NCI-H2196 treated with DMSO at 0.1 percent for 48 hours (cell line): Measurements from ENCODE around the gene POLE.
A peak's percentile ranks its signal among the peaks of the same experiment; 100 is the strongest.

Experiments
- DNase-seq: peaks from one replicate; lab custom pipeline; 2025; ENCODE audit not compliant: unreplicated experiment; lab: John Stamatoyannopoulos, UW

POLE gene, protein sequence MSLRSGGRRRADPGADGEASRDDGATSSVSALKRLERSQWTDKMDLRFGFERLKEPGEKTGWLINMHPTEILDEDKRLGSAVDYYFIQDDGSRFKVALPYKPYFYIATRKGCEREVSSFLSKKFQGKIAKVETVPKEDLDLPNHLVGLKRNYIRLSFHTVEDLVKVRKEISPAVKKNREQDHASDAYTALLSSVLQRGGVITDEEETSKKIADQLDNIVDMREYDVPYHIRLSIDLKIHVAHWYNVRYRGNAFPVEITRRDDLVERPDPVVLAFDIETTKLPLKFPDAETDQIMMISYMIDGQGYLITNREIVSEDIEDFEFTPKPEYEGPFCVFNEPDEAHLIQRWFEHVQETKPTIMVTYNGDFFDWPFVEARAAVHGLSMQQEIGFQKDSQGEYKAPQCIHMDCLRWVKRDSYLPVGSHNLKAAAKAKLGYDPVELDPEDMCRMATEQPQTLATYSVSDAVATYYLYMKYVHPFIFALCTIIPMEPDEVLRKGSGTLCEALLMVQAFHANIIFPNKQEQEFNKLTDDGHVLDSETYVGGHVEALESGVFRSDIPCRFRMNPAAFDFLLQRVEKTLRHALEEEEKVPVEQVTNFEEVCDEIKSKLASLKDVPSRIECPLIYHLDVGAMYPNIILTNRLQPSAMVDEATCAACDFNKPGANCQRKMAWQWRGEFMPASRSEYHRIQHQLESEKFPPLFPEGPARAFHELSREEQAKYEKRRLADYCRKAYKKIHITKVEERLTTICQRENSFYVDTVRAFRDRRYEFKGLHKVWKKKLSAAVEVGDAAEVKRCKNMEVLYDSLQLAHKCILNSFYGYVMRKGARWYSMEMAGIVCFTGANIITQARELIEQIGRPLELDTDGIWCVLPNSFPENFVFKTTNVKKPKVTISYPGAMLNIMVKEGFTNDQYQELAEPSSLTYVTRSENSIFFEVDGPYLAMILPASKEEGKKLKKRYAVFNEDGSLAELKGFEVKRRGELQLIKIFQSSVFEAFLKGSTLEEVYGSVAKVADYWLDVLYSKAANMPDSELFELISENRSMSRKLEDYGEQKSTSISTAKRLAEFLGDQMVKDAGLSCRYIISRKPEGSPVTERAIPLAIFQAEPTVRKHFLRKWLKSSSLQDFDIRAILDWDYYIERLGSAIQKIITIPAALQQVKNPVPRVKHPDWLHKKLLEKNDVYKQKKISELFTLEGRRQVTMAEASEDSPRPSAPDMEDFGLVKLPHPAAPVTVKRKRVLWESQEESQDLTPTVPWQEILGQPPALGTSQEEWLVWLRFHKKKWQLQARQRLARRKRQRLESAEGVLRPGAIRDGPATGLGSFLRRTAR (N-terminal part only)

DNA sequence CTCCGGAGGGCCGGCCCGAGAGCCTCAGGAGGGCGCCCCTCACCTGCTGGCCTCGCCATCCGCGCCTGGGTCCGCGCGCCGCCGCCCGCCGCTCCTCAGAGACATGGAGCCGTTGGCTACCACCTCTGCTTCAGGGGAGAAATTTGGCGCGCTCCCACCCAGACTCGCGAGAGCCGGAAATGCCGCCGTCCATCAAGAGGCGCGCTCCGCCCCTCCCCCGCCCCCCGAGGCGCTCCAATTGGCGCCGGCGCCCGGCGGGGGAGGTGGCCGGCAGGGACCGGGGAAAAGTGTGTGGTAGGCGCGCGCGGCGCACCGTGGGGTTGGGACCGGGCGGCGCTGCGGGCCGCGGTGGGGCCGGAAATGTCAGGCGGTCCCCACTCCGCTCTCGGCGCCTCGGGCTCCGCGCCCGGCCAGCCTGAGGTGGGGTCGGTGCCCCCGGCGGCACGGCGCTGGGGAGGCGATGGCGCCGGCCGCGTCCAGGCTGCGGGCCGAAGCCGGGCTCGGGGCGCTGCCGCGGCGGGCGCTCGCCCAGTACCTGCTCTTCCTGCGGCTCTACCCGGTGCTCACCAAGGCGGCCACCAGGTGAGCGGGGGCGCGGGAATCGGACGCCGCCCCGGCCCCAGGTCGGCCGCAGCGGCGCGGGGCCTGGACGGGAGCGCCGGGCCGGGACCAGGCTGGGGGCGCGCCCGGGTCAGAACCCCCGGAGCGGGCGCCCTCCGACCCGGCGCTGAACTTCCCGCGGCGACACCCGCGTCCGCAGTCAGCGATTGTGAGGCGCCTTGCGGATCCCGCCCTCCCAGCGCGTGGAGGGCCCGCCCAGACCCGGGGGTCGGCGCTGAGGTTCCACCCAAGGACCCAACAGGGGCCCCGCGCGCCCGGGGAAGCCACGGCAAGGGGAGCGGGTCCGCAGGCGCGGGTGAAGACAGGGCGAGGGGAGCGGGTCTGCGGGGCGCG lies at the start of gene POLE, which contains the start of gene PXMP2:
TSS of gene POLE (minus strand) at position 132 of the 954 bp plus-strand sequence. CDS start at position 105, 27 bp downstream.
TSS of gene PXMP2 (plus strand) at position 377 of the 954 bp plus-strand sequence. CDS start at position 461, 84 bp downstream.
- peak; percentile 87 for DNase-seq

DNA sequence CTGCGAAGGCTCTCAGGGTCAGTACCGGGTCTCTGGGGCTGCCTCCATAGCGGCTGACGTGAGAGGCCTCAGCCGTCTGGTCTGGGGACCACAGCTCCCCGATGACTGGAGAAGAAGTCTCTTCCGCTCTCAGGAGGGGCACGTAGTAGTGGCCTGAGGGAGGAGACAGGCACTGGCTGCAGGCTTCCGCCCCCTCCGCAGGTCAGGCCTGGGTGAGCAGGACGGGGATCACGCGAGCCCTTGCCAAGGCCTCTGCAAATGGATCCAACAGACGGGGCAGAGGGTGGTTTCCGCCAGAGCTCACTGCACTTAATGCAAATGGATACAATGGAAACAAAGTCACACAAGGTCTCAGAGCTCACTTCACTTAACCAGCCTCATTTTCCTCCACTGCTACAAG lies 49.8 kb upstream of the POLE start:
- DNase-seq, result no peak

DNA sequence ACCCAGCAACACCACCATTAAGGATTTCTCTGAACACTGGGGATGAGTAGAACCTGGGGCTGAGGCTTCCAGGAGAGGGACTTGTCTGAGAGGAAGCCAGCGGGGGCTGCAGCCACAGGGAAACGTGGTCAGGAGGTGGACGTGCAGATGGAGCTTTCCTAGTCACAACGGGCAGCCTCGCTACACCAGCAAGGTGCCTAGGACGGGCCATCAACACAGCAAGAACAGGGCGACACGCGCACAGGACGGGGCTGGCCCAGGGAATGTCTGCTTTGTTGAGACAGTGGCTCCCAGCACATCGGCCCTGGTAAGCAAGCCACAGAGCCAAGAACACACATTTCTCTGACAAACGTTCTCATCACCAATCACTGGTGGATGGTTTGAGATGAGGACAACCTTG lies 49.2 kb upstream of the POLE start:
- no peak for DNase-seq

DNA sequence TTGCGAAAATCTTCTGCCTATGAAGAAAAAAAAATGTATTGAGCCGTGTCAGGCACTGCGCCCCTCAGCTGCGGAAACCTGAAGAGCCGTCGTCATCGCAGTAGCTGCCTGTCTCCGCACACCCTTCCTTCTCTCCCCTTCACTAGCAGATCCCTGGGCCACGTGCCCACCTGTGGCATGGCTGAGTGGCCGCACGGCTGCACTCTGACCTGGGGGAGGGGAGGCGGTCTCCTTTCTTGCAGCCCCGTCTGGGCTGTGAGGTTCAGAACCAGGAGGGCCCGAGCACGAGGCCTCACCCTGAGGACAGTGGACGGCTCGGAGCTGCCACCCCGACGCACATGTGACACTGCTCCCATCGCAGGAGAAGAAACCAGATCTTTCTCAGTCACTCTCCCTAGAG lies 48.4 kb upstream of the POLE start:
- DNase-seq, result no peak

DNA sequence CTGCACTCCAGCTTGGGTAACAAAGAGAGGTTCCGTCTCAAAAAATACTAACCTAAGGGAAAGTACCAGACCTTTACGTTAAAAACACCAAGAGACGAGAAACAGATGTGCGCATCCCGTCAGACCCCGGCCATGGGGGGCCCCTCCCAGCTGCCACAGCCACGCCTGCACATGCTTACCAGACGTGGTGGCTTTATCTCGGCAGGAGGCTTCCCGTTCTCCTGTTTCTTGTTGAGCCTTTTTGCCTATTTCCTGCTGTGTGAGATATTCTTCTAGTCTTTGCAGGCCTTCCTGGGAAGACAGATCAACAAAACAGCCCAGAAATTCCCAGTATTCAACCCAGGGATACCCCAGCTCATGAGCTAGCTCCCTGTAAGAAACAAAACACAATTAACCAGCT lies 47.1 kb upstream of the POLE start:
- DNase-seq, result no peak

DNA sequence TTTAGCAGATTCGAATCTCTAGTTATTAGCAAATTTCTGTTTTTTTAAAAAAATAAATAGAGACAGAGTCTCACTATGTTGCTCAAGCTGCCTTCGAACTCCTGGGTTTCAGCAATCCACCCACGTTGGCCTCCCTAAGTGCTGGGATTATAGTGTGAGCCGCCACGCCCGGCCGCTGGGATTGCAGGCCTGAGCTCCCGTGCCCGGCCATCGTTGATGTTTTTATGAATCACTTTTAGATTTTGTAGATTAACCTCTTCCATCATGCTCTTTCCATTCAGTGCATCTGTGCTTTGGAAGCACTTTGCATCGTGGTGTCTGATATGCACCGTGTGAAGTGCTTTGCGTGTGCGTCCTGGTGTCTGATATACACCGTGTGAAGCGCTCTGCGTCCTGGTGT lies 44.4 kb upstream of the POLE start:
- no peak for DNase-seq

DNA sequence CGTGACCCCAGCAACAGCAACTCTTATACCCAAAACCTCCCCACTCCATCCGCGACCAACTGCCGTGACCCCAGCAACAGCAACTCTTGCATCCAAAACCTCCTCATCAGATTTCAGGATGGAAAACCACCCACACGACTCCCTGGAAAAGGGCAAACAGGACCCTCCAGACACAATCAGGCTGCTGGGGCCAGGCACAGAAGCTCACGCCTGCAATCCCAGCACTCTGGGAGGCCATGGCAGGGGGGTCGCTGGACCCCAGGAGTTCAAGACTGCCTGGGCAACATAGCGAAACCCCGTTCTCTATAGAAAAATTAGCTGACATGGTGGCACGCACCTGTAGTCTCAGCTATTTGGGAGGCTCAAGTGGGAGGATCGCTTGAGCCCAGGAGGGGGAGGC lies 43.2 kb upstream of the POLE start:
- DNase-seq, result no peak

DNA sequence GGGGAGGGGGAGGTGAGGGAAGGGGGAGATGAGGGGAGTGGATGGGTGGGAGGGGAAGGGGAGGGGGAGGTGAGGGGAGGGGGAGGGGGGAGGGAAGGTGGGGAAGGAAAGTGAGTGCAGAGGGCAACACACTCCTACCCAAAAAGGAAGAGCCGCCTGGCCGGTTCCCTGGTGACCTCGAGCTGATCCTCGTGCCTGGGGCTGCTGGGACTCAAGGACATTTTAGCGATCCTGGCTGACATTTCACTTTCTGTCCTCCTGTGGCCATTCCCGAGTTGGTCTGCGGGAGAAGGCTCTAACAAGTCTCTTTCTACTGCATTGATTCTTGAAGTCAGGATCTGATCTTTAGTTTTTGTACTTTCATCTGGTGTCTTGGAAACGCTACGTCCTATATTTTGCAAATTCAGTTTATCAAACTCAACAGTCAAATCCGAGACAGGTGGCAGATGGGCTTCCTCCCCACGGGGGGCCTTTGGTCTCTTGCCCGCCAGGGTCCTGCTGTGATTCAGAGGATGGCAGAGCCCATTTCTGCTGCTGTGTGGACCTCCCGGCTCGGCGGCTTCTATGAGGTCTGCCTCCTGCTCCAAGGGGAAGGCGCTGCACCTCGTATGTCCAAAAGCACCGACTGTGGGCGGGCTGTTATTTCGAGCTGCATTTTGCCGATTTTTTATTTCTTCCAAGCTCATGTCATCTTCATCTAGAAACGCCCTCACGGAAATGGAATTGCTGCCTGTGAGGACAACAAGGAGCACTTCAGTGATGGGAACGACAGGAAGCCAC lies 42.6 kb upstream of the POLE start:
- DNase-seq, result no peak

DNA sequence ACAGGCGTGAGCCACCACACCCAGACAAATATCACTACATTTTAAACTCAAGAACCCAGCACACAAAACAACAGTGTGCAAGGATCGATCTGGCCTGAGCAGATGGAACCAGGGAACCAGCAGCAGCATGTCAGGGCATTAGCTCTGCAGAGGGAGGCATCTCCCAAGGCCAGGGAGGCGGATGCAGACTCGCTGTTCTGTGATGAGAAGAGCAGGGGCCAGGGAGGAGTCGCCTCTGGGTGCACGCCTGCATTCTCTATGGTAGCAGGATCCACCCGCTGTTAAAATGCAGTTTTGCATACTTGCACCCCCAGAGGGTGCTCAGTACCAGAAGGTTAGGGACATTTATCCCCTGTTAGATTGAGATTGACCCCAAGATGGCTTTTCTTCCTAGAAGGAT lies 41.4 kb upstream of the POLE start:
- DNase-seq, result no peak

DNA sequence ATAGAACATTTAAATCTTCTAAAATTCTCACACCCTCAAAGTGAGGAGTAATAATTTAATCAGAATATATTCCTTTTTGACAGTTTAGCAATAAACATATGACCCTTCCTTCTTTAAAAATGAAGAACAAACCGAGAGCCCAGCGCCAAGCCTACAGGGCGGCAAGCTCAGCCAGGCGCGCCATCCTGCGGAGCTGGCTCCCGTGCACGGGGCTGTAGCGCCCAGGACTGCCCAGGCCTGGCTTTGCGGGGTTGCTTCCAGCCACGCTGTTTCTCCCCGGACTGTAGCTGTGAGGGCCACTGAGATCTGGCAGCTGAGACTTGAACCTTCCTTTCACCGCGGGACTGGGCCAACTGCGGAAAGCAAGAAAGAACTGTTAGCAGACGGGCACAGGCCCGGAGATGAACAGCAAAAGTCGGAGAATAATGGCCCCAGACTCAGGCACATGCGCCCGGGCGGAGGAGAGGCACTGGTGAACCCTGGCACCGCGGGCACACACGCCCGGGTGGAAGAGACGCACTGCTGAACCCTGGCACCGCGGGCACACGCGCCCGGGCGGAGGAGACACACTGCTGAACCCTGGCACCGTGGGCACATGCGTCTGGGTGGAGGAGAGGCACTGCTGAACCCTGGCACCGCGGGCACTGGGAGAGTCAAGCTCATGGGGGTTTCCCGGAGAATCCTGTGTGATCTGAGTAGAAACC lies 40.1 kb upstream of the POLE start:
- no peak for DNase-seq

DNA sequence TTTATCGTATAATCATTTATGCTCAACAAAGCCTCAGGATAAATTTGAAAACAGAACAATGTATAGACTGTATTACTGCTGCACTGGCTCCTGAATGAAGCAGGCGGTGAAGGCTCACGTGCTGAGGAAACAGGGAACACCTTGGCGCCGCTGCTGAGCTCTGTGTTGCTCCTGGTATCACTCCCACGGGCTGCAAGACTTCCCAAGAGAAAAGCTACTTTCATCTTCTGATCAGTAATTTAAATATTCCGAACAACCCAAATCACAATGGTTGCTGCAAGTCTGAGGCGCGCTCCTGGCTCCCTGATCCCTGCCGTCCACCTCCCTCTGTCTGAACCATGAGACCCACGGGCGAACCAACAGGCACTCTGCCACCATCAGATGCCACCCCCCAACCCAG lies 39.2 kb upstream of the POLE start:
- DNase-seq, result no peak

DNA sequence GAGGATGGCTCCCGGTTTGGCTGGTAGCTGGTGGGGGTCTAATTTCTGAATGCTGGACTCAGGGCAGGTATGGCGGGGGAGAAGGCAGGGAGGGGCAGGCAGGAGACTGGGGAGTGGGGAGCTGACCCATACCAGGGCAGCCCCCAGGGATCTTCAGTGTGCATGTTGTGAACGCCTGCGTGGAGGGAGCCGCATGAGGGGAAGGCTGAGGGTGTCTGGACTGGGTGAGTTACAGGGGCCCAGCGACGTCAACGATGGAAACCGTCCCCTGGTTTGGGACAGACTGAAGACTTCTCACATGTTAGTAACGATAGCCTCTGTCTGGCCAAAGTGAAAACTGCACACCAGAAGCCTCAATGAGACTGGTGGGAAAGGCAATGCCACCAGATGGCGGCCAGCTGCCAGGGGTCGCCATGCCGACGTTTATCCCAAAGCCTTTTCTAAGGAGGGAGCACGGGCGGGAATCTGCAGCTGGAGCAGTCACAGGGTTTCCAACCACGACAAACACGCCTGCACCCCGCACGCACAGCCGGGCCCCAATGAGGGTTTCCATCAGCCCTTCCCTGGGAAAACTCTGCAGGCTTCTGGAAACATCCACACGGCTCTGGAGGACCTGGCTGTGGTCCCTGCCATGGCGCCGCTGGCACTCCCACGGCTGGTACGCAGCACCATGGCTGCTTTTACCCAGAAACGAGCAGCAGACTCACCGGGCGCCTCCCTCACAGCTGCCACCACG lies 37.5 kb upstream of the POLE start:
- no peak for DNase-seq

DNA sequence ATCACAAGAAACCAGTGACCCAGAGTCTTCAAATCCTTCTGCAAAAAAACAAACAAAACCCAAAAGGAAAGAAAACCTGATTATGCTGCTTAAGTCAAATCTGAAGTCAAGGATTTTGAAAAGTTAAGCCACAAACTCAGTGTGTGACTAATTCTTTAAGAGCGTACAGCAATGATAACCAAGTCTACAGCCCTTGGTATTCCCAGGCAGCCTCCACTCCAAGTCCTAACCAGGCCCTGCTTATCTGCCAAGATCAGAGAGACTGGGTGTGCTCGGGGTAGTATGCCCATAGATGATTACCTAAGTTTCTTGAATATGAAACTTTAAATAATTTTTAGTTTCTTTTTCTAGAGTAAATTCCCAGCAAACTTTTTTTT lies 36.6 kb upstream of the POLE start:
- DNase-seq, result no peak

DNA sequence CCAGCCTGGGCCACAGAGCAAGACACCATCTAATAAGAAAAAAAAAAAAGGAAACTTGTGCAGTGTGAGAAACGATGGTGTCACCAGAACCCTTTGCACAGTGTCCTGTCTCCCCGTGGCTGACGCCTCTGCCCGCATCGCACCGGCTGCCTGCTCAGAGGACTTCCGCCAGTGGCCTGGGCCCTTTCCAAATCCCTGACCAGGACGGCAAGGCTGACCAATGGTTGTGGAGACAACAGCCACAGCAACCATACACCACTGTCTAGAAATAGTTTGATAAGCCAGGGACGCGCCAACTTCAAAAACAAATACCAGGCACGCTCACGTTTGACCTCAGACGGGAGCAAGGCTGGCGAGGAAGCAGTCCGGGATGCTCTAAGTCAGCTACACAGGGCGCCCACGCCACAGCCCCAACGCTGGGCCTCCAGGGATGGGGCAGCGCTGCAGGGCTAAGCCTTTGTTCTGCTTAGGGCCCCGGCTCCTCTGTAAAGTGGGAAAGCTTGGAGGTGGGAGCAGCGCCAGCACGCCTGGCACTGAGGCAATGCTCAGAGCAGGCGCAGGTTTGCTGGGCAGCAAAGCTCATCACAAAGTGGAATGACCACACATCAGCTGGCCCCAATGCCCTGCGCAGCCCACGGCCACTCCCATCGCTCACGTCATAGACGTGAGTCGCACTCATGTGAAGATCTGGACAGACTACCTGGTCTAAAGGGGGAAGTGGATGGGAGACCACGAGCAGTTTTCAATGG lies 36.0 kb upstream of the POLE start:
- no peak for DNase-seq

DNA sequence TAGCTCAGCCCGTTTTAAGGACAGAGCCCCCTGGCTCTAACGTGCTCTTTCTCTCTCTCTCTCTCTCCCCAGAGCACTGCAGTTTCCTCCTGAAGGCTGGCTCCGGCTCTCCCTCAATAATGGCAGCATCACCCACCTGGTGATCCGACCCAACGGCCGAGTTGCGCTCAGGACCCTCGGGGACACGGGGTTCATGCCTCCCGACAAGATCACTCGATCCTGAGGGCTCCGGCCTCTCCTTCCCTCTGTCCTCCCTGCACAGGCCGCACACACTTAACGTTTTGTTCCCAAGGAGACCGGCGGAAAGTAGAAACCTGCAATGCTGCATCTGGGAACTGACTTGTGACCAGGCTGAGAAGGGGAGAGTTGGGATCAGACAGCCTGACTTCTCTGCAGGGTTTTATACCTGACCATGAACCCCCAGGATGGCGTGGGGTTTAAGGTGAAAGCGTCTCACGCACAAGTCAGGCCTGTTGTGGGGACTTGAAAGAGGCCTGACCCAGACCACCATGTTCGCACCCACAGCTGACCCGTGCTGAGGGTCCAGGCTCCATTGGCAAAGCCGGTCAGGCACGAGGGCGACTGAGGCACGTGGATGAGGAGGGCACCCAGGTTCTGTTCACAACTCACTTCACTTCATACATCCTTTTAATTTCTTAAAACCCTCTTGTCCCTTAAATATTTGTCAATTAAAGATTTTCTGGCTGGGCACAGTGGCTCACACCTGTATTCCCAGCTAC lies 33.6 kb upstream of the POLE start:
- DNase-seq, result no peak

DNA sequence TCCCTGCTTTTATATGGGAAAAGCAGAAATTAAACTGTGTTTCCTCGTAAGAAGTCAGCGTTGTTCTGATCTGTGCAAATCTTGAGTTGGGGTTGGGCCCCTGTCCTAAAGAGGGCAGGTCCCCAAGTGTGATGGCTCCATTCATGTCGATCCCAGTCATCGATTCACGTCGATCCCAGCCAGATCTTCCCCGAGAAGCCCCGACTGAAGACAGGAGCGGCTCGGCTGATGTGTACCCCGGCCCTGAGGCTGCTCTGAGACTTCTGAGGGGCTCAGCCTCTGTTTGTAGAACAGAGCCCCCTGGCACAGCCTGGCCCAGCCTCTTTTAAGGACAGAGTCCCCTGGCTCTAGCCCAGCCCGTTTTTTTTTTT lies 32.8 kb upstream of the POLE start:
- no peak for DNase-seq
